GM23338 (cell line): ENCODE data around the gene RIF1.

ENCODE experiments used
- CTCF ChIP-seq, 2 experiments: fragments of 200-600 bp in 1 of 2; sonication (generic) in 1 of 2; conservative IDR thresholded peaks; 2 replicates each; pipeline versions ENCODE4 v1.5.1 to v1.6.1; 2016 to 2017; ENCODE audit warnings: antibody characterized with exemption in 2 of 2, low read depth in 2 of 2, mild to moderate bottlenecking in 2 of 2, moderate library complexity in 1 of 2
- EZH2 ChIP-seq: fragments of 200-600 bp; sonication (generic); IDR thresholded peaks from one replicate; pipeline ENCODE4 v1.8.0; 2017; ENCODE audit warnings: antibody characterized with exemption, mild to moderate bottlenecking, low read depth; ENCODE audit not compliant: unreplicated experiment
- REST ChIP-seq: IDR thresholded peaks from one replicate; pipeline ENCODE4 v1.6.1; 2018; ENCODE audit warnings: antibody characterized with exemption; ENCODE audit not compliant: unreplicated experiment

- TF ChIP-seq CTCF (conservative IDR thresholded peaks at IDR 0.05; ENCODE audit: low read depth in 2 of 2) (no peak), EZH2 (no peak), REST (no peak)
Measured at GRCh38 chr2:151470556-151470955, 60.9 kb downstream of the RIF1 start.
